ENCODE data around the gene GRIA2.

- TF ChIP-seq CTCF (conservative IDR thresholded peaks at IDR 0.05; ENCODE audit: low read depth, low read length), result no peak
- no peak for TF ChIP-seq EZH2 (IDR thresholded peaks at IDR 0.05; ENCODE audit: borderline replicate concordance, low read depth, low read length, poor library complexity, severe bottlenecking)
Observed at GRCh38 chr4:157320092-157320491, 99.6 kb downstream of the GRIA2 start.
